Measurements from ENCODE around the gene SFMBT1. TPM values are rescaled to one million over a fixed set of nuclear protein-coding genes. Genes with fewer than 3 reads are reported as not detected.

Gene SFMBT1
- total RNA-seq, 2 donors from 2014 or later: 6.9 to 17.6 TPM

GRCh38 chr3:52877085-52877484, 168.8 kb downstream of the SFMBT1 start:
- Histone ChIP-seq H3K27ac (peak overlapping the region in 1 of 4 donors; percentile 13), H3K9me3 (no peaks in the 10 kb centered on the region), H3K27me3 (no peaks in the 10 kb centered on the region), H3K4me3 (no peak overlapping the region), H3K36me3 (replicated peaks in 1 of 2; ENCODE audit: insufficient read depth in 1 of 2, low read depth in 2 of 2) (no peaks in the 10 kb centered on the region), H3K4me1 (peaks cover 5% of the 10 kb centered on the region)
- 53 to 62% methylated on average over 3 of the region's 3 CpGs for WGBS, 2 donors
- DNase-seq (no peak), ATAC-seq (no peak)
- TF ChIP-seq CTCF (IDR thresholded peaks at IDR 0.05) (no peak), POLR2A (IDR thresholded peaks at IDR 0.05) (no peak)
- intact Hi-C loops (cut with DNase I): no loop called here

DNA sequence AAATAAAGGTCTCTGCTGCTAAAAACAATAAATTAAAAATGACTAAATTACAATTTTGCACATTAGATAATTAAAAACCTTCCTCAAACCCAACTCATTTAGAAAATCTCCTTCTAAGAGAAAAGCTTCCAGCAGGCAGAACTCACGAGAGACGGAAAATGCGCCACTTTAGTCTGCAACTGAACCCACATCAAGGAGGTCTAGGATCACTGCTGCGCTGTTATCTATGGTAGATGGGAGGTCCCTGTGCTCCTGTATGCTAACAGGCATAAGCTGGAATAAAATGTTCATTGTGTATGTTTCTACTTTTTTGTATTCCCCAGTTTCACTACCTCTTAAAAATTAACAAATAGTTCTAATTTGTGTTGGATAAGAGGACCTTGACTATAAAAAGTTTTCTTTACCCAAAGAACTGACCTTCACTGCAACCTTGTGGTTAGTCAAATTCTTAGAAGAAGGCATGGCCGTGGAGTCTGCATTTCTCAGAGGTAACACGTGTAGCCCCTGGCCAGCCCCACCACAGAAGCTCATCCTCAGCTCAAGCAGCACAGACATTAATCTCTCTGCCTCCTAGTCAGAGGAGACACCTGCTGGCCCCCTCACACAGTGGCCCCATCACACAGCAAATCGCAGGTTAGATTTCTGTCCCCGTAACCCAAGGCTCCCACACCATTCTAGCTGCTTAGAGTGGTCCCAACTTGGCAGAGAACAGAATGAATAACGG, 170.8 kb downstream of the SFMBT1 start:
- Histone ChIP-seq H3K27ac (no peak overlapping the region), H3K27me3 (no peaks in the 10 kb centered on the region), H3K4me1 (peaks cover 6% of the 10 kb centered on the region), H3K36me3 (replicated peaks in 1 of 2; ENCODE audit: insufficient read depth in 1 of 2, low read depth in 2 of 2) (no peaks in the 10 kb centered on the region), H3K4me3 (no peak overlapping the region), H3K9me3 (no peaks in the 10 kb centered on the region)
- TF ChIP-seq POLR2A (IDR thresholded peaks at IDR 0.05) (no peak), CTCF (IDR thresholded peaks at IDR 0.05) (no peak)
- no peak for ATAC-seq
- no peak for DNase-seq
- intact Hi-C loops (cut with DNase I): no loop called here
- 71 to 79% methylated on average over 9 of the region's 9 CpGs for WGBS, 2 donors

DNA sequence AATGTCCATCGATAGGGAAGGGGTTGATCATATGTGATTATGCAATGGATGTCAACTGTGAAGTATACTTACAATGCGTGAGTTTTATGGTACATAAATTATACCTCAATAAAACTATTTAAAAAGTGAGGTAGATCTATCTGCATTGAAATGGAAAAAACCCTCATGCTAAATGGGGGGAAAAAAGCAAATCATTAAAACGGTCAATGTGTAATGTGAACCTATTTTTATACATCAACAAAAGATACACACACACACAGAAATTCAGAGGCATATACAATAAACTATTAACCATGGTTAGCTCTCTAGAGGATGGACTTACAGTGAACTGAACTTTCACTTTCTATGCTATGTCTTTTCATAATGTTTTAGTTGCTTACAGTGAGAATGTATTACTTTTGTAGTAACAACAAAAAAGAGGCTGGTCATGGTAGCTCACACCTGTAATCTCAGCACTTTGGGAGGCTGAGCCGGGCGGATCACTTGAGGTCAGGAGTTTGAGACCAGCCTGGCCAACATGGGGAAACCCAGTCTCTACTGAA, 171.6 kb downstream of the SFMBT1 start:
- H3K27ac ChIP-seq: no peak overlapping the region
- 67 to 86% methylated on average over 5 of the region's 5 CpGs for WGBS, 2 donors

DNA sequence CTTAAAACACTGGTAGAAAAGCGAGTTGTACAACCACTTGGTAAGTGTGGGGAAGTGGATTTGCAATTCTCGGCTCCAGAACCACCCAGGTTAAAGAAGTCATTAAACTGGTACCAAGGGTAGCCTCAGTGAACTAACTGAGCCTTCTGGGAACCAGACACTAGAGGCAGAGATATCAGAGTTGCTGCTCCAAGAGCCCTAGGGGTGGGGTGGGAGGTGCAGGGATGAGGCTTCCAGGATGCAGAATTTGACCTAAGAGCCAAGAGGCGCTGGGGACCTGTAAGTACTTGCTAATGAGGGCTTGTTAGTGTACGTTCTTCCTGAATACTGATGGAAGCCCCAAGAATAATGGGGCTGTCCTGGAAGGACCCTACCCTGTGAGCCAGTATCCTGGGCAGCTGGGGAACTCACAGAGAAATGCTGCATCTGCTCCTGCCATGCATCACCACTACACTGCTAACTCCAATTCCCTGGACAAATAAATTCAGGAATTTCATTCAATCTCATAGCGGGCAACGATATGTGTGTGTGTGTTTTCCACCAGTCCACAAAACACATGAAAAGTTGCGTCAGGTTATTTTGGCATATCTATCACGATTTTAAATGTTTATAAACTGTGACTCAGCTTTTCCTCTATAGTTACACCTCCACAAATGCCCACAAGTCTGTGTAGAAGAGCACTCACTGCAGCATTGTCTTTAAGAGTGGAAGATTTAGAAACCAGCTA, 172.3 kb downstream of the SFMBT1 start:
- H3K36me3 ChIP-seq (replicated peaks in 1 of 2; ENCODE audit: insufficient read depth in 1 of 2, low read depth in 2 of 2): no peaks in the 10 kb centered on the region
- H3K4me3 ChIP-seq: no peak overlapping the region
- ATAC-seq (peak; percentile 27), DNase-seq (no peak)
- intact Hi-C loops (cut with DNase I): no loop called here
- no peaks in the 10 kb centered on the region for H3K9me3 ChIP-seq
- H3K27ac ChIP-seq: no peak overlapping the region
- H3K27me3 ChIP-seq: no peaks in the 10 kb centered on the region
- 61 to 63% methylated on average over 8 of the region's 8 CpGs for WGBS, 2 donors
- H3K4me1 ChIP-seq: peaks cover 8% of the 10 kb centered on the region
- TF ChIP-seq CTCF (IDR thresholded peaks at IDR 0.05) (peak in 2 of 7 experiments; percentile 13 to 18), POLR2A (IDR thresholded peaks at IDR 0.05) (no peak)

More for the DNA sequence above, 171.6 kb downstream of the SFMBT1 start:
- no peak overlapping the region for H3K4me3 ChIP-seq
- ATAC-seq (no peak), DNase-seq (no peak)
- no peaks in the 10 kb centered on the region for H3K27me3 ChIP-seq
- peaks cover 8% of the 10 kb centered on the region for H3K4me1 ChIP-seq
- H3K36me3 ChIP-seq (replicated peaks in 1 of 2; ENCODE audit: insufficient read depth in 1 of 2, low read depth in 2 of 2): no peaks in the 10 kb centered on the region
- no peaks in the 10 kb centered on the region for H3K9me3 ChIP-seq
- intact Hi-C loops (cut with DNase I): no loop called here
- TF ChIP-seq CTCF (IDR thresholded peaks at IDR 0.05) (no peak), POLR2A (IDR thresholded peaks at IDR 0.05) (no peak)
